ENCODE data around the gene ATF7.

Gene ATF7

DNA sequence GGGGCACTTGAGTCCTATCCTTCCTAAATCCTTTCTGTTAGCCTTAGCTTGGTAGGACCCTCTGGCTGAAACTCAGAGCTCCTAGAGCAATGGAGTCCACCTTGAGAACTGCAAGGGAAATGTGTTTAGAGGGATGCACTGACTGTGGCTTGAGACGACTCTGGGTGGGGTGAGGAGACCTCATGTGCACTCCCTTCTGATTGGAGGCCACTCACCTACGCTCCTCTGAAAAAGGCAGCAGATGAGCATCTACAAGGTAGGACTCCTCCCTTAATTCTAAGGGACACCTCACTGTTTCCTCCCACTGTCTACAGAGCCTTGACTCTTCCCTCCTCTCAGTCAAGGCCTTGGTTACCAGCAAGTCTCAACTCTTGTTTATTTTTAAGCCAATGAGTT, 127.9 kb downstream of the ATF7 start:
- TF ChIP-seq, protein P1, sequence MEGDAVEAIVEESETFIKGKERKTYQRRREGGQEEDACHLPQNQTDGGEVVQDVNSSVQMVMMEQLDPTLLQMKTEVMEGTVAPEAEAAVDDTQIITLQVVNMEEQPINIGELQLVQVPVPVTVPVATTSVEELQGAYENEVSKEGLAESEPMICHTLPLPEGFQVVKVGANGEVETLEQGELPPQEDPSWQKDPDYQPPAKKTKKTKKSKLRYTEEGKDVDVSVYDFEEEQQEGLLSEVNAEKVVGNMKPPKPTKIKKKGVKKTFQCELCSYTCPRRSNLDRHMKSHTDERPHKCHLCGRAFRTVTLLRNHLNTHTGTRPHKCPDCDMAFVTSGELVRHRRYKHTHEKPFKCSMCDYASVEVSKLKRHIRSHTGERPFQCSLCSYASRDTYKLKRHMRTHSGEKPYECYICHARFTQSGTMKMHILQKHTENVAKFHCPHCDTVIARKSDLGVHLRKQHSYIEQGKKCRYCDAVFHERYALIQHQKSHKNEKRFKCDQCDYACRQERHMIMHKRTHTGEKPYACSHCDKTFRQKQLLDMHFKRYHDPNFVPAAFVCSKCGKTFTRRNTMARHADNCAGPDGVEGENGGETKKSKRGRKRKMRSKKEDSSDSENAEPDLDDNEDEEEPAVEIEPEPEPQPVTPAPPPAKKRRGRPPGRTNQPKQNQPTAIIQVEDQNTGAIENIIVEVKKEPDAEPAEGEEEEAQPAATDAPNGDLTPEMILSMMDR (conservative IDR thresholded peaks at IDR 0.05; ENCODE audit: low read depth, low read length): no peak
- DNase-seq (ENCODE audit: low read depth): no peak
- H3K4me3 ChIP-seq (ENCODE audit: low read length): peak overlapping the region; percentile 78

DNA sequence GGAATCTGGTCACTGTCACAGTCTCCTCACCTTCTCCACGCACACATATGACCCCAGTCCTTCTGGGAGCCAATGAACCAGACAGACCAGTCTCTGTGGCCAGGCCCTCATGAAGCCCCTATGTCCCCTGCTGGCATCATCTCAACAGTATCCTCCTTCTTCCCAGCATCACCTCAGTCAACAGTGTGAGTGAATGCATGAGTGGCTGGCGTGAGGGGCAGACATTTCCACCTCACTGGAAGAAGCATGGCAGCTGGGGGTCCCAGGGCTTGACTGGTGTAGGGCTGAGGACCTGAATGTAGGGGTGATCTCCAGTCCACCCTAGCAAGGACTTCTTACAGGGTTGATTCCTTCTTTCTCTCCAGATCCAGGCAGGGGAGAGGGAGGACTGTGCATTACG, 128.7 kb downstream of the ATF7 start:
- no peak for DNase-seq (ENCODE audit: low read depth)
- H3K4me3 ChIP-seq (ENCODE audit: low read length): no peak overlapping the region
- TF ChIP-seq, protein P1 (conservative IDR thresholded peaks at IDR 0.05; ENCODE audit: low read depth, low read length): no peak

DNA sequence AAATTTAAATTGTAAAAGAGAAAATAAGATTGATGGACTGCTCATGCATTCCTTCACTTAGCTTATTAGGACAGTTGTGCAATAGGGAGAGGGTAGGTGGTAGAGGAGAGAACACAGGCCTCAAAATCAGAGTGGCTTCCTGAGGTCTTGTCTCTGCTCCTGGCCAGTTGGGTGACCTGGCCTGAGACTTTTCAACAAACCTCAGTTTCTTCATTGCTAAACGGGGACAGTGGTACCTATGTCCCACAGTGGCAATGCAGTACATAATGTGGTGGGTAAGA, 129.5 kb downstream of the ATF7 start:
- no peak overlapping the region for H3K4me3 ChIP-seq (ENCODE audit: low read length)
- TF ChIP-seq, protein P1 (conservative IDR thresholded peaks at IDR 0.05; ENCODE audit: low read depth, low read length): no peak
- no peak for DNase-seq (ENCODE audit: low read depth)

DNA sequence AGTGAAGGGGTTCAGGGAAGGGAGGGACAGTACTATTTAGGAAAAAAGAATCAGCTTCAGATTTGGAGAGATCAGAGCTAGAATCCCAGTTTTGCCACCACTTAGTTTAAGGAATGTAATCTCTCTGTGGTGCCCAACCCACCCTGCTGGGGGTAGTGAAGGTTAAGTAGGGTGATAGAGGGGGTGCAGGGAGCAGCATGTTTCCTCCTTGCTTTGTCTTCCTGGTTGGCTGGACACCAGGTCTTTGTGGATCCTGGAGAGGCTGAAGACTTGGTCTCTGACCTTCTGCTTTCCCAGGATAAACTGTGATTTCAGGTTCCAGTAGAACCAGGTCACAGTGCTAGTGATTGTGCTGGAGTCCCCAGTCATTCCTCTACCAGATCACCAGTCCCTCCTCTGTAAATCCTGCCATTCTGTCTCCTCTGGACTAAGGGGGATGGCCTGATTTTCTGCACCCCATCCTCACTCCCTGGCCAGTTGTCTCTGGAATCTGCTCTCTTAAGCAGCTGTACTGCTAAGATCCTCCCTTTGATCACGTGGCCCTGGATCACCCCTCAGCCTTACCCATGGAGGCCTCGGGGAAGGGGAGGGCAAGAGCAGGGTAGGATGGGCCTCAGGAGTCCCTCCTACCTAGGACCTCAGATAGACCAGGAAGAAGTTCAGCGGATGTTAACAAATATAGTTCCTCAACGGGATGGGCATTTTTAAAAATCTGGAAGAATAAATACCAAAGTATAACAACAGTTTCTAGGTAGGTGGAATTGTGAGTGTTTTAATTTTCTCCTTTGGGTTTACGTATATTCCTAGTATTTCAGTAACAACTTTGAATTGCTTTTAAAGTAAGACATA, 130.1 kb downstream of the ATF7 start:
- H3K4me3 ChIP-seq (ENCODE audit: low read length): no peak overlapping the region
- peak; percentile 56 for DNase-seq (ENCODE audit: low read depth)
- TF ChIP-seq, protein P1 (conservative IDR thresholded peaks at IDR 0.05; ENCODE audit: low read depth, low read length): no peak

DNA sequence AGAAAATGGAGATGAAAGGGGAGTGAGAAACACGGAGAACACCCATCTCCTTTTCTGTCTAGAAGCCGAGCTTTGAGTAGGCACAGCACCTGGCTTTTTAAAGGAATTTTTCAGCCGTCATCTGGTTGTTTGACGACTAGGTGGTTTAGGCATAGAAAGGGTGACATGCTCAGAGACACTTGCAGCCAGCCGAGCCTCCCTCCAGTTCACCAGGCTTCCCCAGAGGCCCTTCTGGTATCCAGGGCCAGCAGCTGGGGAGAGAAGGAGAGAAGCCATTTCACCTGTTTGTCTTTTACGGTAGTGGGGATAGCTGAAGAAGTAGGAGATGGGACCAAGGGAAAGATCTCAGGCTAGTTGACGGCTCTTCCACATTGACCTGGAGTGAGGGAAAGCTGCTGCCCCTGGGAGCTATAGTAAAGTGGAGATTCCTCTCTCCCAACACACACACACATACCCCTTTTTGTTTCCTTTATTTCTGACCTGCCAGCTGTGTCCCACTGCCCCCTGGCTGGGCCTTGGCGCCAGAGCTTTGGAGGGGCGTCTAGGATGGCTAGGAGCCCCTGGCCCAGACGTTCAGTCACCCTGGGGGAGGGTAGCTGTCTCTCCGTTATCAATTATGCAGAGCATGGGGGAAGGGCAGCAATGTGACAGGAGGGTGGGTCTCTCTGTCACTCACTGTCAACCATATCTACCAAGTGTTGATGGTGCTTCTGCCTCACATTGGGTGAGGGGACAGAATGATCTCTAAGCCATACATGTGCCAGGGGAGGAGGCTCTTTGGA, 132.4 kb downstream of the ATF7 start:
- peak overlapping the region; percentile 47 for H3K4me3 ChIP-seq (ENCODE audit: low read length)
- DNase-seq (ENCODE audit: low read depth): no peak

DNA sequence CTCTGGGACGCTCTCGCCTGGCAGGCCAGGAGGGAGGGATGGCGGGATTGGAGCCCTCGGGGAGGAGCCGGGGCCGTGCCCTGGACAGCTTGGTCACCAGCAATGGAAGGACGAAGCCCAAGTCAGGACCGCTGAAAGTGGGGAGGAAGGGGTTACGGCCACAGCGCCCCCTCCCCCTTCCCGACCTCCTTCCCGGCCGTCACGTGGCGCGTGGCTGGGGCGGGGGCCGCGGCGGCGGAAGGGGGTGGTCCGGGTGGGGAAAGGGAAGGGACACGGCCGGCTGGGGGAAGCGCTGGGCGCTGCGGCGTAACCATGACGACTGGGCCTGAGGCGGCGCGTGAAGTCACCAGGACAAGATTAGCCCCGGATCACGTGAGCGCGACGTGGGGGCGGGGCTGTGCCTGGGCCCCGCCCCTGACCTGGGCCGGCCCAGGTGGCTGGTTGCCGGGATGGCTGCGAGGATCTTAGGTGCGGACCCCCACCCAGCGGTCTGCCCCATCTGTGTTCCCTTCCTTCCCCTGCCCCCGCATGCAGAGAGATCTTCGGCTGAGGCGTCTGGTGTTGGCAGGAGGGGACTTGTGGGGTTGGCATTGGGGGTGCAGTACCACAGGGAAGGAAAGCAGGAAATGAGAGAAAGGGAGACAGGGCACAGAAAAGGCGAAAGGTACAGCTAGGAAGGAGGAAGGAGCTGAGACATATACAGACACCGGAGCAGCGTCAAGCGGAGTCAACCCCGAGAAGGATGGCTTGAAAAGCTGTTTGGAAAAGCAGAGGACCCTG, 133.2 kb downstream of the ATF7 start:
- peak overlapping the region; percentile 47 for H3K4me3 ChIP-seq (ENCODE audit: low read length)
- DNase-seq (ENCODE audit: low read depth): peak; percentile 63
- TF ChIP-seq, protein P1 (conservative IDR thresholded peaks at IDR 0.05; ENCODE audit: low read depth, low read length): no peak

More for the DNA sequence above, 132.4 kb downstream of the ATF7 start:
- TF ChIP-seq, protein P1 (conservative IDR thresholded peaks at IDR 0.05; ENCODE audit: low read depth, low read length): no peak

All from retinal pigment epithelial cell (primary cell).